Neural cell (in vitro differentiated cells): ENCODE data around the gene CCNY. TPM values are rescaled to one million over a fixed set of nuclear protein-coding genes. Genes with fewer than 3 reads are reported as not detected.

ENCODE experiments used
- H2AFZ ChIP-seq: fragments of 200-600, 300-800 bp; sonication (generic), shearing (Covaris generic); 2 replicates; pipeline ENCODE4 v1.6.0; 2014; ENCODE audit warnings: low read depth, mild to moderate bottlenecking, antibody characterized with exemption, low read length, moderate library complexity
- H3F3A ChIP-seq: fragments of 200-600 bp; shearing (Covaris generic); 2 replicates; pipeline ENCODE4 v1.6.1; 2016; ENCODE audit warnings: mild to moderate bottlenecking, moderate library complexity, mixed read lengths, antibody characterized with exemption, low read length; ENCODE audit not compliant: insufficient read depth, poor library complexity, severe bottlenecking
- H3K27ac ChIP-seq: fragments of 200-600, 300-800 bp; sonication (generic), shearing (Covaris generic); 2 replicates; pipeline ENCODE4 v1.5.1; 2014; ENCODE audit warnings: mild to moderate bottlenecking, low read length, moderate library complexity
- H3K27me3 ChIP-seq: fragments of 300-800, 200-600 bp; sonication (generic), shearing (Covaris generic); 2 replicates; pipeline ENCODE4 v1.6.0; 2014; ENCODE audit warnings: mild to moderate bottlenecking, low read depth, low read length, moderate library complexity; ENCODE audit not compliant: insufficient read depth
- H3K36me3 ChIP-seq: fragments of 300-800, 200-600 bp; sonication (generic), shearing (Covaris generic); 2 replicates; pipeline ENCODE4 v1.5.1; 2014; ENCODE audit warnings: mild to moderate bottlenecking, antibody characterized with exemption, low read length, moderate library complexity; ENCODE audit not compliant: insufficient read depth
- H3K4me2 ChIP-seq: fragments of 300-800, 200-600 bp; sonication (generic), shearing (Covaris generic); 2 replicates; pipeline ENCODE4 v1.6.0; 2014; ENCODE audit warnings: mild to moderate bottlenecking, low read length
- H3K4me3 ChIP-seq: fragments of 300-800, 200-600 bp; sonication (generic), shearing (Covaris generic); 2 replicates; pipeline ENCODE4 v1.5.1; 2014; ENCODE audit warnings: mild to moderate bottlenecking, low read length, moderate library complexity
- H3K79me2 ChIP-seq: fragments of 200-600 bp; shearing (Covaris generic); replicated peaks from 2 replicates; pipeline ENCODE4 v1.6.0; 2014; ENCODE audit warnings: mild to moderate bottlenecking, low read length, moderate library complexity; ENCODE audit not compliant: insufficient read depth
- H3K9ac ChIP-seq: fragments of 300-800, 200-600 bp; sonication (generic), shearing (Covaris generic); 2 replicates; pipeline ENCODE4 v1.6.1; 2016; ENCODE audit warnings: mild to moderate bottlenecking, low read length, mixed read lengths
- H3K9me2 ChIP-seq: fragments of 200-600 bp; shearing (Covaris generic); 2 replicates; pipeline ENCODE4 v1.6.1; 2016; ENCODE audit warnings: mild to moderate bottlenecking, low read length, mixed read lengths; ENCODE audit not compliant: insufficient read depth
- H3K9me3 ChIP-seq: fragments of 200-600, 300-800 bp; sonication (generic), shearing (Covaris generic); 2 replicates; pipeline ENCODE4 v1.6.1; 2016; ENCODE audit warnings: mild to moderate bottlenecking, mixed run types, low read length, moderate library complexity, mixed read lengths
- H4K20me1 ChIP-seq: fragments of 200-600 bp; shearing (Covaris generic); 2 replicates; pipeline ENCODE4 v1.6.1; 2016; ENCODE audit warnings: mild to moderate bottlenecking, mixed run types; ENCODE audit not compliant: insufficient read depth
- EP300 ChIP-seq: fragments of 450-650 bp; conservative IDR thresholded peaks from 2 replicates; pipeline ENCODE4 v1.6.1; 2014; ENCODE audit warnings: antibody characterized with exemption, mild to moderate bottlenecking, moderate library complexity; ENCODE audit not compliant: poor library complexity, severe bottlenecking
- EZH2 ChIP-seq: fragments of 200-600, 300-800 bp; shearing (Covaris generic), sonication (generic); IDR thresholded peaks from 2 replicates; pipeline ENCODE4 v1.6.1; 2014; ENCODE audit warnings: antibody characterized with exemption, low read length, borderline replicate concordance, mild to moderate bottlenecking; ENCODE audit not compliant: insufficient read depth, poor library complexity, severe bottlenecking
- MXI1 ChIP-seq: fragments of 450-650 bp; conservative IDR thresholded peaks from 2 replicates; pipeline ENCODE4 v1.6.1; 2014; ENCODE audit warnings: antibody characterized with exemption, mild to moderate bottlenecking; ENCODE audit not compliant: poor library complexity, severe bottlenecking
- POLR2AphosphoS5 ChIP-seq: IDR thresholded peaks from 2 replicates; pipeline ENCODE4 v1.6.1; 2012
- RAD21 ChIP-seq: fragments of 450-650 bp; conservative IDR thresholded peaks from 2 replicates; pipeline ENCODE4 v1.6.1; 2014; ENCODE audit warnings: antibody characterized with exemption, mild to moderate bottlenecking, moderate library complexity
- SMC3 ChIP-seq: fragments of 450-650 bp; conservative IDR thresholded peaks from 2 replicates; pipeline ENCODE4 v1.6.1; 2014; ENCODE audit warnings: antibody characterized with exemption, mild to moderate bottlenecking, moderate library complexity; ENCODE audit not compliant: poor library complexity
- TAF1 ChIP-seq: IDR thresholded peaks from 2 replicates; pipeline ENCODE4 v1.6.1; 2012; ENCODE audit warnings: low read depth
- polyA plus RNA-seq: library from polyadenylated mRNA; depleted of rRNA; stranded (reverse); fragments of >200 nt; gene quantifications from 2 replicates; pipeline ENCODE4 v1.2.3, GENCODE V29; 2014
- TF ChIP-seq, protein P1 (sequence below): fragments of 450-650 bp; IDR thresholded peaks from 2 replicates; pipeline ENCODE4 v1.5.1; 2014; ENCODE audit warnings: antibody characterized with exemption, mild to moderate bottlenecking, moderate library complexity; ENCODE audit not compliant: poor library complexity, severe bottlenecking
- TF ChIP-seq, protein P2 (sequence below): IDR thresholded peaks from 2 replicates; pipeline ENCODE4 v1.6.1; 2012; ENCODE audit warnings: borderline replicate concordance

The CCNY gene
- polyA plus RNA-seq, 1 donor from 2014 or later = 36.4 TPM

DNA sequence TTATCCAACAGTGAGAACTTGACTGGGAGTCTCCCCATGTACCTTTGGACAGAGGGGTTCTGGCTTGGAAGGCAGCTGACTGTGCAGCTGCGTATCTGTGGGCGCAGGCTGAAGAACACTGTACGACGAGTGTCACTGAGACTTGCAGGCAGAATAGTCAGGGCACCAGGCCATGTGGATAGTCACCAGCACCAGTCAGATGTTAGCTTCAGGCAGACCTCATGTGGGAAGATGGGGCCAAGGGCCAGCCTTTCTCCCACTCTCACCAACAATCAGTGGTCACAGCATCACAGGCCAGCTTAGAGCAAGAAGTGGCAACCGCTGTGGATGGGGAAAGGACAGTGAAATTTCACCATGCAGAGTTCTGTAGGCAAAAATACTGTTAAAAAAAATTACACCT lies 225.4 kb downstream of the CCNY start:
- Histone ChIP-seq H3K79me2 (no peaks in the 10 kb centered on the region), H4K20me1 (no peaks in the 10 kb centered on the region), H3K27ac (no peak overlapping the region), H3K9ac (no peak overlapping the region), H3K27me3 (no peaks in the 10 kb centered on the region), H3K36me3 (no peaks in the 10 kb centered on the region), H3K4me3 (no peak overlapping the region), H2AFZ (no peak overlapping the region), H3K9me2 (no peaks in the 10 kb centered on the region), H3K4me2 (no peak overlapping the region), H3K9me3 (no peaks in the 10 kb centered on the region), H3F3A (no peaks in the 10 kb centered on the region)
- no peak for TF ChIP-seq SMC3
- TF ChIP-seq, protein P1, sequence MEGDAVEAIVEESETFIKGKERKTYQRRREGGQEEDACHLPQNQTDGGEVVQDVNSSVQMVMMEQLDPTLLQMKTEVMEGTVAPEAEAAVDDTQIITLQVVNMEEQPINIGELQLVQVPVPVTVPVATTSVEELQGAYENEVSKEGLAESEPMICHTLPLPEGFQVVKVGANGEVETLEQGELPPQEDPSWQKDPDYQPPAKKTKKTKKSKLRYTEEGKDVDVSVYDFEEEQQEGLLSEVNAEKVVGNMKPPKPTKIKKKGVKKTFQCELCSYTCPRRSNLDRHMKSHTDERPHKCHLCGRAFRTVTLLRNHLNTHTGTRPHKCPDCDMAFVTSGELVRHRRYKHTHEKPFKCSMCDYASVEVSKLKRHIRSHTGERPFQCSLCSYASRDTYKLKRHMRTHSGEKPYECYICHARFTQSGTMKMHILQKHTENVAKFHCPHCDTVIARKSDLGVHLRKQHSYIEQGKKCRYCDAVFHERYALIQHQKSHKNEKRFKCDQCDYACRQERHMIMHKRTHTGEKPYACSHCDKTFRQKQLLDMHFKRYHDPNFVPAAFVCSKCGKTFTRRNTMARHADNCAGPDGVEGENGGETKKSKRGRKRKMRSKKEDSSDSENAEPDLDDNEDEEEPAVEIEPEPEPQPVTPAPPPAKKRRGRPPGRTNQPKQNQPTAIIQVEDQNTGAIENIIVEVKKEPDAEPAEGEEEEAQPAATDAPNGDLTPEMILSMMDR = no peak
- TF ChIP-seq, protein P2, sequence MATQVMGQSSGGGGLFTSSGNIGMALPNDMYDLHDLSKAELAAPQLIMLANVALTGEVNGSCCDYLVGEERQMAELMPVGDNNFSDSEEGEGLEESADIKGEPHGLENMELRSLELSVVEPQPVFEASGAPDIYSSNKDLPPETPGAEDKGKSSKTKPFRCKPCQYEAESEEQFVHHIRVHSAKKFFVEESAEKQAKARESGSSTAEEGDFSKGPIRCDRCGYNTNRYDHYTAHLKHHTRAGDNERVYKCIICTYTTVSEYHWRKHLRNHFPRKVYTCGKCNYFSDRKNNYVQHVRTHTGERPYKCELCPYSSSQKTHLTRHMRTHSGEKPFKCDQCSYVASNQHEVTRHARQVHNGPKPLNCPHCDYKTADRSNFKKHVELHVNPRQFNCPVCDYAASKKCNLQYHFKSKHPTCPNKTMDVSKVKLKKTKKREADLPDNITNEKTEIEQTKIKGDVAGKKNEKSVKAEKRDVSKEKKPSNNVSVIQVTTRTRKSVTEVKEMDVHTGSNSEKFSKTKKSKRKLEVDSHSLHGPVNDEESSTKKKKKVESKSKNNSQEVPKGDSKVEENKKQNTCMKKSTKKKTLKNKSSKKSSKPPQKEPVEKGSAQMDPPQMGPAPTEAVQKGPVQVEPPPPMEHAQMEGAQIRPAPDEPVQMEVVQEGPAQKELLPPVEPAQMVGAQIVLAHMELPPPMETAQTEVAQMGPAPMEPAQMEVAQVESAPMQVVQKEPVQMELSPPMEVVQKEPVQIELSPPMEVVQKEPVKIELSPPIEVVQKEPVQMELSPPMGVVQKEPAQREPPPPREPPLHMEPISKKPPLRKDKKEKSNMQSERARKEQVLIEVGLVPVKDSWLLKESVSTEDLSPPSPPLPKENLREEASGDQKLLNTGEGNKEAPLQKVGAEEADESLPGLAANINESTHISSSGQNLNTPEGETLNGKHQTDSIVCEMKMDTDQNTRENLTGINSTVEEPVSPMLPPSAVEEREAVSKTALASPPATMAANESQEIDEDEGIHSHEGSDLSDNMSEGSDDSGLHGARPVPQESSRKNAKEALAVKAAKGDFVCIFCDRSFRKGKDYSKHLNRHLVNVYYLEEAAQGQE = no peak
- no peak for TF ChIP-seq EZH2
- no peak for TF ChIP-seq MXI1
- TF ChIP-seq POLR2AphosphoS5 = no peak
- no peak for TF ChIP-seq TAF1
- no peak for TF ChIP-seq EP300
- TF ChIP-seq RAD21 = no peak

DNA sequence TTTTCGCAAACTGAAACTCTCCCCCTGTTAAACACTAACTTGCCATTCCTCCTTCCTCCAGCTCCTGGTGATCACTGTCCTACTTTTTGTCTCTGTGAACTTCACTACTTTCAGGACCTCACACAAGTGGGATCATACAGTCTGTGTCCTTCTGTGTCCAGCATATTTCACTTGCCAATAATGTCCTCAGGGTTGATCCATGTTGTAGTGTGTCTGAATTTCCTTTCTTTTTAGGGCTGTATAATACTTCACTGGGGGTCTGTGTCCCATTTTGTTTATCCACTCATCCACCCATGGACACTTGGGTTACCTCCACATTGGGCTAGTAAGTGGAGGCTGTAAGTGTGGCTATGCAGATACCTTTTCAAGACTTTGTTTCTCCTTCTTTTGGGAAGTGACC lies 226.1 kb downstream of the CCNY start:
- no peak overlapping the region for H2AFZ ChIP-seq
- H3K9ac ChIP-seq = no peak overlapping the region
- H3K36me3 ChIP-seq = no peaks in the 10 kb centered on the region
- no peak for TF ChIP-seq TAF1
- no peak overlapping the region for H3K4me3 ChIP-seq
- H3K9me2 ChIP-seq = no peaks in the 10 kb centered on the region
- no peak overlapping the region for H3K4me2 ChIP-seq
- H3F3A ChIP-seq = no peaks in the 10 kb centered on the region
- H3K27me3 ChIP-seq = no peaks in the 10 kb centered on the region
- no peaks in the 10 kb centered on the region for H4K20me1 ChIP-seq
- no peaks in the 10 kb centered on the region for H3K79me2 ChIP-seq
- H3K9me3 ChIP-seq = no peaks in the 10 kb centered on the region
- no peak overlapping the region for H3K27ac ChIP-seq

DNA sequence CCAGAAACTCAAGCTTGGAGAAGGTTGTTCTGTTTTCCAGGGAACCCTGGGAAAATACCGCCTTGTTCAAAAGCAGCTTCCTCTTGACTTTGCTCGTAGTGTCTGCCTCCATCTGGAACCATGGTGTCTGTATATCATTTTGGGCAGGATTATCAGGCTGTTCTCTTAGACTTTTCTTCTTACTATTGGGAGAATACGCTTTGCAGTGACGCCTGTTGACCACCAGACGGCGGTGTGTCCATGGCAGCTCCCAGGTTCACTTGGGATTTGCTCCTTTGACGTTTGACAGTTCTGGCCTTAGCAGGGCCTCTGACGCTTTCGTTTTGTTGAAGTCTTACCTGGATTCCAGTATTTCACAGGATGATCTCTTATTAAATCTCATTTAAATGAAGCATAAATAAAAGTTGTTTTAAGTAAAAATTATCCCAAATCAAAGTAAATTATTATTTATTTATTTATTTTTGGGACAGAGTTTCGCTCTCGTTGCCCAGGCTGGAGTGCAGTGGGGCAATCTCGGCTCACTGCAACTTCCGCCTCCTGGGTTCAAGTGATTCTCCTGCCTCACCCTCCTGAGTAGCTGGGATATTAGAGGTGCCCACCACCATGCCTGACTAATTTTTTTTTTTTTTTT lies 227.1 kb downstream of the CCNY start:
- Histone ChIP-seq H3K27me3 (no peaks in the 10 kb centered on the region), H3K27ac (no peak overlapping the region)

More for the DNA sequence above, 227.1 kb downstream of the CCNY start:
- H4K20me1 ChIP-seq = no peaks in the 10 kb centered on the region
- no peaks in the 10 kb centered on the region for H3K9me3 ChIP-seq
- no peak overlapping the region for H3K4me3 ChIP-seq
- H2AFZ ChIP-seq = no peak overlapping the region
- peak; percentile 78 for TF ChIP-seq SMC3
- peak; percentile 69 for TF ChIP-seq RAD21
- TF ChIP-seq, protein P1 = peak; percentile 76
- no peak for TF ChIP-seq EP300
- H3K9ac ChIP-seq = no peak overlapping the region
- no peaks in the 10 kb centered on the region for H3K36me3 ChIP-seq
- no peak overlapping the region for H3K4me2 ChIP-seq
- H3F3A ChIP-seq = no peaks in the 10 kb centered on the region
- no peaks in the 10 kb centered on the region for H3K9me2 ChIP-seq
- no peaks in the 10 kb centered on the region for H3K79me2 ChIP-seq
